ENCODE measurements around the gene NOP14. TPM values are rescaled to one million over a fixed set of nuclear protein-coding genes. Genes with fewer than 3 reads are reported as not detected.

The NOP14 gene
- total RNA-seq, 1 experiment from 2014 or later, result 50.1 TPM

GRCh38 chr4:2925931-2926860 is 37.0 kb downstream of the NOP14 start:
- Mint-ChIP-seq H3K27me3 (ENCODE audit: low read depth) (no peaks in the 10 kb centered on the region), H3K36me3 (ENCODE audit: insufficient read depth in 1 of 3, low read depth in 3 of 3) (peaks cover 53 to 84% (median 76%) of the 10 kb centered on the region in 3 experiments), H3K4me3 (no peak overlapping the region), H3K27ac (peak overlapping the region; percentile 65 to 87 (median 69); a peak in 5 of 7 replicates), H3K4me1 (peaks cover 29 to 42% of the 10 kb centered on the region in 2 experiments), H3K9me3 (peaks cover 0 to 14% of the 10 kb centered on the region in 2 experiments)
- H3K18ac ChIP-seq (ENCODE audit: insufficient read length, low read depth, low read length), result no peak overlapping the region
- no peak overlapping the region for H3K14ac ChIP-seq (ENCODE audit: insufficient read depth, low read length)
- no peak overlapping the region for H2BK15ac ChIP-seq (ENCODE audit: low read depth, low read length)
- no peak overlapping the region for H4K91ac ChIP-seq (ENCODE audit: insufficient read length, low read depth, low read length)
- no peaks in the 10 kb centered on the region for H3K79me1 ChIP-seq (ENCODE audit: insufficient read depth, low read depth, low read length, poor library complexity, severe bottlenecking)
- H3K4ac ChIP-seq (ENCODE audit: low read depth, low read length), result no peak overlapping the region
- no peak overlapping the region for H4K5ac ChIP-seq (ENCODE audit: insufficient read length, low read depth, low read length)
- no peak overlapping the region for H2BK5ac ChIP-seq (ENCODE audit: insufficient read length, low read length)
- peaks cover 2% of the 10 kb centered on the region for H4K20me1 ChIP-seq (ENCODE audit: control insufficient read depth, insufficient read depth, insufficient read length)
- no peaks in the 10 kb centered on the region for H3K23me2 ChIP-seq (ENCODE audit: insufficient read length, low read depth, low read length, poor library complexity, severe bottlenecking)
- H3K4me2 ChIP-seq (ENCODE audit: insufficient read depth, insufficient read length, low read length), result no peak overlapping the region
- H3K79me2 ChIP-seq (ENCODE audit: insufficient read depth, low read length), result no peaks in the 10 kb centered on the region
- H3K23ac ChIP-seq (ENCODE audit: insufficient read length, low read depth, low read length), result no peak overlapping the region
- H2AK5ac ChIP-seq (ENCODE audit: insufficient read length, low read length), result no peak overlapping the region
- H4K8ac ChIP-seq (replicated peaks; ENCODE audit: insufficient read length, low read depth, low read length), result no peak overlapping the region
- no peak for DNase-seq
- H3K9ac ChIP-seq (ENCODE audit: extremely low read depth, insufficient read length, low read length), result no peak overlapping the region
- peaks cover 6% of the 10 kb centered on the region; the same call in 1 of the 2 replicates for H3K4me1 ChIP-seq (ENCODE audit: insufficient read depth, low read length)
- H3K27ac ChIP-seq (ENCODE audit: insufficient read length, low read depth, low read length), result no peak overlapping the region
- no peak overlapping the region for H2BK20ac ChIP-seq (ENCODE audit: low read depth, low read length, poor library complexity, severe bottlenecking)
- no peak overlapping the region for H3T11ph ChIP-seq (ENCODE audit: low read length)
- TF ChIP-seq, protein P1, sequence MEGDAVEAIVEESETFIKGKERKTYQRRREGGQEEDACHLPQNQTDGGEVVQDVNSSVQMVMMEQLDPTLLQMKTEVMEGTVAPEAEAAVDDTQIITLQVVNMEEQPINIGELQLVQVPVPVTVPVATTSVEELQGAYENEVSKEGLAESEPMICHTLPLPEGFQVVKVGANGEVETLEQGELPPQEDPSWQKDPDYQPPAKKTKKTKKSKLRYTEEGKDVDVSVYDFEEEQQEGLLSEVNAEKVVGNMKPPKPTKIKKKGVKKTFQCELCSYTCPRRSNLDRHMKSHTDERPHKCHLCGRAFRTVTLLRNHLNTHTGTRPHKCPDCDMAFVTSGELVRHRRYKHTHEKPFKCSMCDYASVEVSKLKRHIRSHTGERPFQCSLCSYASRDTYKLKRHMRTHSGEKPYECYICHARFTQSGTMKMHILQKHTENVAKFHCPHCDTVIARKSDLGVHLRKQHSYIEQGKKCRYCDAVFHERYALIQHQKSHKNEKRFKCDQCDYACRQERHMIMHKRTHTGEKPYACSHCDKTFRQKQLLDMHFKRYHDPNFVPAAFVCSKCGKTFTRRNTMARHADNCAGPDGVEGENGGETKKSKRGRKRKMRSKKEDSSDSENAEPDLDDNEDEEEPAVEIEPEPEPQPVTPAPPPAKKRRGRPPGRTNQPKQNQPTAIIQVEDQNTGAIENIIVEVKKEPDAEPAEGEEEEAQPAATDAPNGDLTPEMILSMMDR (conservative IDR thresholded peaks at IDR 0.05), result no peak
- H3K9me3 ChIP-seq (ENCODE audit: control insufficient read depth, low read depth, low read length), result no peaks in the 10 kb centered on the region
- no peak overlapping the region for H2BK12ac ChIP-seq (ENCODE audit: insufficient read length, low read depth, low read length)
- no peak overlapping the region for H3K56ac ChIP-seq (ENCODE audit: insufficient read length, low read depth, low read length)
- H2BK120ac ChIP-seq (ENCODE audit: low read depth, low read length, poor library complexity, severe bottlenecking), result no peak overlapping the region
- no CpG with 5 or more reads among the region's 41 CpGs for WGBS (ENCODE audit: extremely low coverage, insufficient read length, low lambda C conversion rate)
- no peak overlapping the region for H2AFZ ChIP-seq (ENCODE audit: low read length)
- no peaks in the 10 kb centered on the region for H3K27me3 ChIP-seq (ENCODE audit: insufficient read depth, low read length)

All from H9 (cell line).